ENCODE measurements around the gene STK24.
A peak's percentile ranks its signal among the peaks of the same experiment; 100 is the strongest.

The STK24 gene

DNA sequence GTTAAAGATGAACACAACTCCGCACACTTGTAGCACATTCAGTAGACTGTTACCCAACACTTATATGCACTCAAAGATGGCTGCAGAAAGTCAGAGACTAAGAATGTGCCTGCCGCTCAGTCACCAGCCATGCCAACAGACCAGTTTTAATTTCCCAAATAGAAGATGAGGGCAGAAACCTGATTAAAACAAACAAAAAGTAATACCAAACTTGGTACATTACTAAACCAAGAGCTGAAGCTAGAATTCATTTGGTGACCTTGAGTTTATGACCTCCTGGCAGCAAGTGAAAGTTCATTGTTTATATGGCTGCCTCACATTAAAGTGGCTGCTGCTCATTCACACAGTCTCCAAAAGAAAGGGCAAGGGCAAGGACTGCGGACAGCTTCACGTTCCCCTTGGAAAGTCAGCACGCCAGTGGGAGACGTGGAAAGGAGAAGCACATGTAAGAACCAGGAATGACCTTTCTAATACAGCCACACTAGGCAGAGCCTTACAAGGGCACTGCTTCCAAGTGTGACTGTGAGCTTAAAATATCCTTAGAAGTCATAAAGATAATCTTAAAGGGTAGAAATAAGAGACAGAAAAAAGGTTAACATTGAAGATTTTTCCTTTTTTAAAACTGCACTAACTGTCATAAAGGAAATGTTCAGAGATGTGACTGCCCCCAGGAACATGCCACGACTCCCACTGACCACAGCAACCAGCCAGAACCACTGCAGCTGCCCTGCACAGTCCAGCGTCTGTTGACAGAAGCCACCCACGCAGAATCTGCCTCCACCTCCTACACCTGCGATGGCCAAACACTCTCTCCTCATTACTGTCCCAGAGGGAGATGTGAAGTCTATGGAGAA, 73.5 kb downstream of the STK24 start:
- Mint-ChIP-seq H3K36me3 (ENCODE audit: low read depth) (peaks cover 33% of the 10 kb centered on the region), H3K4me3 (no peak overlapping the region), H3K27ac (peak overlapping the region; percentile 15), H3K27me3 (no peaks in the 10 kb centered on the region), H3K4me1 (ENCODE audit: low read depth) (peaks cover 64% of the 10 kb centered on the region), H3K9me3 (no peaks in the 10 kb centered on the region)
- intact Hi-C loops (cut with micrococcal nuclease): no loop called here

DNA sequence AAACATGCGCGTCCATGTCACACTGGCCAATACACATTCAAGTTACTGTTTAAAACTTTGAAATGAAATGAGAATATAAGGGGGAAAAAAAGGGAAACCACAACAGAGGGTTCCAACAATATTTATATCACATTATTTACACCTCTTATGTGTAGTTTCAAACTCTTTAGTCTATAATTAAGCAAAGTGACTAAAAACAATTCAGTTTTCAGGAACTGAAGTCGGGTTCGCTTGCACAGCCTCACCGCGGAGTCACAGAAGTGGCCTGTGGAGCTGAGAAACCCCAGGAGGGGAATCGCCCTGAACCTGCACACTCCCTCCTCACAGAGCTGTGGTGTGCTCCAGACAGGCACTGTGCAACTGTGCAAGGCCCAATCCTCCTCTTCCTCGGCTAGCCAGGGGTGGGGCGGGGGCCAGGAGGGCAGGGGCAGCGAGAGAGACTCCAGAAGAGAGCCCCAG, 75.9 kb downstream of the STK24 start:
- intact Hi-C loops (cut with micrococcal nuclease): no loop called here
- peaks cover 53% of the 10 kb centered on the region for H3K36me3 Mint-ChIP-seq (ENCODE audit: low read depth)
- no peaks in the 10 kb centered on the region for H3K27me3 Mint-ChIP-seq
- H3K9me3 Mint-ChIP-seq: no peaks in the 10 kb centered on the region
- no peak overlapping the region for H3K4me3 Mint-ChIP-seq
- H3K4me1 Mint-ChIP-seq (ENCODE audit: low read depth): peaks cover 65% of the 10 kb centered on the region
- H3K27ac Mint-ChIP-seq: no peak overlapping the region

DNA sequence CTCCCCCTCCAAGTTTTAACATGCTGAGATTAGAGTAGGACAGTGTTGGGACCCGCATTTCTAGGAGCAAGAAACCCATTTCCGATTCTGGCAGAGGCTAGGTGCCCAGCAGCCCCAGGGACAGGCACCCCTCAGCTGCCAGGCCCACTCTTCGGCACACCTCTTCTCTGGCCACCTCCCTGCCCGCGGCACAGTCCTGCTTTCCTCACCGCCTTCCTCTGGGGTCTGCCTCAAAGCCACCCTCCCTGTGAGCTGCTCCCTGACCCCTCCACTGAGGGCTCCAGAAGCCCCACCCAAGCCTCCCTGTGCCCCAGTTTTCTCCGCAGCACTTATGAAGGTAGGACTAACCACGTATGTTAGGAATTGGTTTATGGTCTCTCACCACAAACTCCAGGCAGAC, 79.9 kb downstream of the STK24 start:
- intact Hi-C loops (cut with micrococcal nuclease): no loop called here
- peak overlapping the region; percentile 61 for H3K27ac Mint-ChIP-seq
- H3K4me1 Mint-ChIP-seq (ENCODE audit: low read depth): peaks cover 57% of the 10 kb centered on the region
- peaks cover 47% of the 10 kb centered on the region for H3K36me3 Mint-ChIP-seq (ENCODE audit: low read depth)
- no peak overlapping the region for H3K4me3 Mint-ChIP-seq
- H3K9me3 Mint-ChIP-seq: no peaks in the 10 kb centered on the region
- H3K27me3 Mint-ChIP-seq: no peaks in the 10 kb centered on the region

DNA sequence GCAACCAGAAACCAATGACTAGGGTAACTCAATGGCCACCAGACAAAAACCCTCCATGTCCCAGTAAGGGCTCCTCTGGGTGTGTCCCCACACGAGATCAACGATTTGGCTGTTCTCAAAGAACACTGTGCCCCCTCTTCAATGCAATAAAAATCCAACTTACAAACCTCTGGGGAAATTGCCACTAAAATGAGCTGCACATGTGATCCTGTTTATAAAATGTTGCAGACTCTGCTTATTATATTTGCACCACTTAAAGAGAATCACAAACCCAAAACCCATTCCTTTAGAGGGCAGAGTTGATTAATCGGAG, 80.5 kb downstream of the STK24 start:
- Mint-ChIP-seq H3K36me3 (ENCODE audit: low read depth) (peaks cover 50% of the 10 kb centered on the region), H3K4me3 (no peak overlapping the region), H3K4me1 (ENCODE audit: low read depth) (peaks cover 56% of the 10 kb centered on the region), H3K27me3 (no peaks in the 10 kb centered on the region), H3K27ac (peak overlapping the region; percentile 61), H3K9me3 (no peaks in the 10 kb centered on the region)
- intact Hi-C loops (cut with micrococcal nuclease): no loop called here

DNA sequence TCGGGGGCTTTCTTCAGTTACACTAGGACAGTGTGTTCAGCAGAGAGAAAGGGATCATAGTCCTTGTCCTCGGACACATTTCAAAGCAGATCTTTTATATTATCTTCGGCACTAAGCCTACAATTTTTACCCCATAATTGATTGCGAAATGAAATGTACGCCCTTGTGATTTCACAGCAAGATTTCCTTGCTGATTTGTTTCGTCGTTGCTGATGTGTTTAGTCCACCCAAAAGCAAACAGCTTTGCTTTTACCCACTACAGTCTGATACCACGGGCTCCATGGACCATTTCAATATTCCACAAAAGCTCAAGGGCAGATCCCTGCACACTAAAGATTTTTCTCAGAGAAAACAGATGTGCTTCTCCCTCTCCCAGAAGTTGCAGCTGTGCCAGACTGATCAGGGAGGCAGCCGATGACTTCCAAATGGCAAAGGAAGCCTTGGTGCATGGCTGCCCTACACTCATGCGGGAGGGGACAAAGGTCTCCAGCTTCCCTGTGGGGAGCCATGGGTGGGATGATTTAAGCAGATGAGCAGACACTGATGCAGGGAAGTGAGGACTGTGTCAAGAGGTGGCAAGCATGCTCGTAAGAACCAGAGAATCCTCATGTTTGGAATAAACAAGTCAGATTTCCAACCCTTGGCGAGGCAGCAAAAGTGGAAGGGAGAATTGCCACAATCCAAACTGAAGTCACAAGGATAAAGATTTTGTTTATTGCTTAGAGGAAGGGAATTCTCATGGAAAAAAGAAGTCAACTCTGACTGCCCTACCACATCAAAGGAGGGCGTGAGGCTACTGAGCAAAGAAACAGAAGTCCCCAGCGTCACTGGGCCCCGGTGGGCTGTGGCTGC, 81.1 kb downstream of the STK24 start:
- Mint-ChIP-seq H3K4me1 (ENCODE audit: low read depth) (peaks cover 62% of the 10 kb centered on the region), H3K4me3 (no peak overlapping the region), H3K9me3 (no peaks in the 10 kb centered on the region), H3K27me3 (no peaks in the 10 kb centered on the region), H3K27ac (peak overlapping the region; percentile 61), H3K36me3 (ENCODE audit: low read depth) (peaks cover 55% of the 10 kb centered on the region)
- intact Hi-C loops (cut with micrococcal nuclease): no loop called here

DNA sequence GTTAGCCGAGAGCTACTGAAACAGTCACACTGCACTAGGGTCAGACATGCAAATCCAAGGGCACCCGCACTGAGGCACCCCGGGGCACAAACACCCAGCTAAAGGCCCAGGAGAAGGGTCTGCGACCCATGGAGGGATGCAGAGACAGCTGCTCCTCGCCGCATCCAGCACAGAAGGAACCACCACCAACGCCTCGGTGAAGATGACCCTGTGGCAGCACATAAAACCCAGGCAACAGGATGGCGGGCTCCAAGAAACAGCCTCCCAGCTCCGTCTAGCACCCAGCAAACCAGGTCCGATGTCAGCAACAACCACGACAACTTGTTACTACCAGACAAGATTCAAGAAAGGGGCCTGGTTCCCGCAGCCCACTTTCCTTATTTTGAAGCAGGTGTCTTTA, 82.1 kb downstream of the STK24 start:
- Mint-ChIP-seq H3K4me3 (no peak overlapping the region), H3K9me3 (no peaks in the 10 kb centered on the region), H3K27me3 (no peaks in the 10 kb centered on the region), H3K4me1 (ENCODE audit: low read depth) (peaks cover 70% of the 10 kb centered on the region), H3K27ac (no peak overlapping the region), H3K36me3 (ENCODE audit: low read depth) (peaks cover 56% of the 10 kb centered on the region)
- intact Hi-C loops (cut with micrococcal nuclease): no loop called here

DNA sequence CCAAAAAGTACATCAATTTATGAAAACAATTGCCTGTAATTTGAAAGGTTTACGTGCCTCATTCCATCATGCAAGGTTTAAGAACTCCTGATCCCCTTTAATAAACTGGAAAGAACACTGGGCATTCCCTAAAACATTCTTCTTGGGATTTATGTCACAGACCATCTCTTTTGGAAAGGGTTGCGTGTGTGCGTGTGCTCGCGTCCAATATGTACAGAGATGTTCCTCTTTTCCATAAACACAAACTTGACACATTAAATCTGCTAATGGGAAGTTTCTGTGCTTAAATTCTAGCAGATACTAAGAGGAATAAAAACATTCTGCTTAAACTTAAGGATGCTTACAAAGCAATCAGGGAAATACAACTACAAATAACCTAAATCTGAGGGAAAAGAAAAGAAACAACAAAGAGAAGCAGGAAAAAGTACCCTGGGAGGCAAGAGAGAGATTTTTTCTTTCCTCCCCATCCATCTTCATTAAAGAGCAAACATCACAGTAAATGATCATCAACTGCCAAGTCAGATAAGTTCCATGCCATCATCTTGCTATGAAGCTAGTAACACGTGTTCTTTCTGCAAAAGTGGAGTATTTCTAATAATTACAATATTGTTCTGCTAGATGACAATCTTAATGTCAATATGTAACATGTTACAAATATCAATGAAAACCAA, 83.7 kb downstream of the STK24 start:
- H3K27ac Mint-ChIP-seq: peak overlapping the region; percentile 28

DNA sequence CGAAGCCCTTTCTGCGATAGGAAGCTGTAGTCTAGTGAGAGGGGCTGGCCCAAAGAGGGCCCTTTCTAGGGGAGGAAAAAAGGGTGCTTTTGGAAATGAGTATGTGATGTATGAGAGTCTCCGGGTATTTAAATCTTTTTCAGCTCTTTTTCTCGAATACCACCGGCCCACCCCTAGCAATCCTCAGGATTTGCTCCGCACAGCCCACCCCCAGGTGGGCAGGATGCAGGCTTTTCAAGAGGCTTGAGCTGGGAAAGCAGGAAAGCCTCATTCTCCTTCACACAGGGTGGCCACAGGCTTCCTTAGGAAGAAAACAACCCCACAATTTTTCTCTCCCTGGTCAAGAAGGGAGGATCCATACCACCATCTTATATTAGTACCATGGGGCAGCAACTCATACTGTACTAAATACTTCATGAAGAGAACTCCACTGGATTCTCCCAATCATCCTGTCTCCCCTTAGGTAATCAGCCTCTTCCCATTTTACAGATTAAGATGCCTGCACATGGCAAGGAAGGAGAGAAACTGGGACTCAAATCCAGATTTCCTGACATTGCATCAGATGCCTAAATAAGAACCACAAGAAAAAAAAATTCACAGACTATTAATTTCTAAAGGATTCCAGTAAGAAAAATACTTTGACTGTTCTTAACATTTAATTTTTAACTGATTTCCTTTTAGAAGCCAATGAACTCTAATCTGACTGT, 84.4 kb downstream of the STK24 start:
- no peaks in the 10 kb centered on the region for H3K27me3 Mint-ChIP-seq
- peaks cover 41% of the 10 kb centered on the region for H3K36me3 Mint-ChIP-seq (ENCODE audit: low read depth)
- no peaks in the 10 kb centered on the region for H3K9me3 Mint-ChIP-seq
- H3K4me1 Mint-ChIP-seq (ENCODE audit: low read depth): peaks cover 70% of the 10 kb centered on the region
- intact Hi-C loops (cut with micrococcal nuclease): no loop called here
- H3K4me3 Mint-ChIP-seq: no peak overlapping the region
- no peak overlapping the region for H3K27ac Mint-ChIP-seq

More for the DNA sequence above, 83.7 kb downstream of the STK24 start:
- Mint-ChIP-seq H3K36me3 (ENCODE audit: low read depth) (peaks cover 48% of the 10 kb centered on the region), H3K4me3 (no peak overlapping the region), H3K4me1 (ENCODE audit: low read depth) (peaks cover 70% of the 10 kb centered on the region), H3K27me3 (no peaks in the 10 kb centered on the region), H3K9me3 (no peaks in the 10 kb centered on the region)
- intact Hi-C loops (cut with micrococcal nuclease): no loop called here

DNA sequence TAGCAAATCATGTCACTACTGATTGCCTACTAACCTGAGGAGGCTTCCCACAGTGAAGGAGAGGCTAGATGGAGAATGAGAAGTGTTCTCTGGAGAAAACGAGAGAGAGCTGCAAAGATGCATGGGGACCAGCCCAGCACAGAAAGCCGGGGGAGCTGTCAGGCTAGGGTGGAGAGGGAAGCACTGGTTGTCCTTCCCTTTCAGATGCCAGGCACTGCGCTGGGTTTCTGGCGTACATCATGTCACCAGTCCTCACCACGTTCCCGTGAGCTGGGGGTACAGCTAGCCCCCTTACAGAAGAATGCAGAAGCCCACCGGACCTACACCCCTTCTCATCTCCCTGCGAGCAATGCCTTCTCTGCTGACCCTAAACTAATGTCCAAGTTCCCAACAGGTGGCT, 86.0 kb downstream of the STK24 start:
- no peak overlapping the region for H3K4me3 Mint-ChIP-seq
- H3K4me1 Mint-ChIP-seq (ENCODE audit: low read depth): peaks cover 69% of the 10 kb centered on the region
- H3K36me3 Mint-ChIP-seq (ENCODE audit: low read depth): peaks cover 31% of the 10 kb centered on the region
- H3K27me3 Mint-ChIP-seq: no peaks in the 10 kb centered on the region
- H3K27ac Mint-ChIP-seq: no peak overlapping the region
- intact Hi-C loops (cut with micrococcal nuclease): no loop called here
- H3K9me3 Mint-ChIP-seq: no peaks in the 10 kb centered on the region

DNA sequence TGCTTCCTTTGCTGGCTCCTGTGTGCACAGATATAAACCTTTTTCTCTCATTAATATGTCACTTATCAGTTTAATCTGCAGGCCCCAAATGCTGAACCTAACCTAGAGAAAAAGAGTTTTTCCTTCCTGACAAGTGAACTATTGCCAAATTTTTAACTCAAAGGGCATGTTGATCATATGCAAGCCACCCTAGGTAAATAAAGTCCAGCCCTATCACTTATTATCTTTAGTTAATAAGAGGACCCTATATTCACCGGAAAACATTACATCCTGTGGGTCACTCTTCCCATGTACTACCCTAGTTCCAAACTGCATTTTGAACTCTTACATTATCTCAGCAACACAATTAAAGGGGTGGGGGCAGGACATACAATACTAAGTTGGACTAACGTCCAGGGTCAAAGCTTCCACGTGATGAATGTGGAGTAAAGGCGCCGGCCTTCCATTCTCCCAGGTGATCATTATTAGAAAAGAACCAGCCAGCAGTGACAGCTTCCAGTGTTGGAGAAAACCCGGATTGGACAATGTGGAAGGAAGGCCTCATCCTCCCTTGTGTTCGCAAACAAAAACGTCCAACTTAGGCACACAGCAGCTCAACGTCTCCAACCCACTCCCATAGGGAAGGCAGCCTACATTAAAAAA, 86.6 kb downstream of the STK24 start:
- peaks cover 31% of the 10 kb centered on the region for H3K36me3 Mint-ChIP-seq (ENCODE audit: low read depth)
- H3K4me1 Mint-ChIP-seq (ENCODE audit: low read depth): peaks cover 71% of the 10 kb centered on the region
- intact Hi-C loops (cut with micrococcal nuclease): no loop called here
- no peak overlapping the region for H3K4me3 Mint-ChIP-seq
- H3K27me3 Mint-ChIP-seq: no peaks in the 10 kb centered on the region
- H3K27ac Mint-ChIP-seq: no peak overlapping the region
- H3K9me3 Mint-ChIP-seq: no peaks in the 10 kb centered on the region

DNA sequence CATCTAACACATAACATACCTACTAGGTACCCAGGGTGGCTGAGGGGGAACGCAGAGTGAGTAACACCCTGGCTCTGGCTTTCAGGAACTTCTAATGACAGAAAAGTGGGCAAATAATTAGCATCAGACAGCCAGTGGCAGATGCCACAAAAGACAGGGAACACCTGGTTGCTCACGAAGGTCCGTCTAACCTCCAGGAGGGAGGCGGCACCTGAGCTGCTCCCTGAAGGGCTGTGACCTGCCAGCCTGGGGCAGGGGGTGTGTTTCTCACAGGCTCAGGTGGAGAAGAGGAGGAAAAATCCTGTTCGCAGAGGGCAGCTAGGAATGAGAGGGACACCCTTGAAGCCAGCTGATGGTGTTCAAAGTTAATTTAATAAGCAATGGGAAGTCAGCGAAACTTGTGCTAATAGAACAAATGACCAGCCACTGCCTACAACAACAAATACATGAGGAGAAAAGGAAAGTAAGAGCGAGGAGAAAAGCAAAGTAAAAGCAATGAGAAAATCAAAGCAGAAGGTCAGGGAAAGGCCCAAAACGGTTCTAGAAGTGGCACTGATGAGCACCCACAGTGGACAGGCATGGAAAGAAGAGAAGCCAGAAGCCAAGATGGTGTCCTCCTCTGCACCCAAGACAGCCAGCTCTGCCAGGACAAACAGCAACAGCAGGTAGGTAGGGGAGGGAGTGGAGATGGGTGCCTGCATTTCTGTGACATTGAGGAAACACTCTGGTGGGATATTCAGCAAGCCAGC, 87.3 kb downstream of the STK24 start:
- Mint-ChIP-seq H3K4me1 (ENCODE audit: low read depth) (peaks cover 75% of the 10 kb centered on the region), H3K36me3 (ENCODE audit: low read depth) (peaks cover 26% of the 10 kb centered on the region), H3K9me3 (no peaks in the 10 kb centered on the region), H3K4me3 (no peak overlapping the region), H3K27me3 (no peaks in the 10 kb centered on the region), H3K27ac (no peak overlapping the region)
- intact Hi-C loops (cut with micrococcal nuclease): no loop called here

DNA sequence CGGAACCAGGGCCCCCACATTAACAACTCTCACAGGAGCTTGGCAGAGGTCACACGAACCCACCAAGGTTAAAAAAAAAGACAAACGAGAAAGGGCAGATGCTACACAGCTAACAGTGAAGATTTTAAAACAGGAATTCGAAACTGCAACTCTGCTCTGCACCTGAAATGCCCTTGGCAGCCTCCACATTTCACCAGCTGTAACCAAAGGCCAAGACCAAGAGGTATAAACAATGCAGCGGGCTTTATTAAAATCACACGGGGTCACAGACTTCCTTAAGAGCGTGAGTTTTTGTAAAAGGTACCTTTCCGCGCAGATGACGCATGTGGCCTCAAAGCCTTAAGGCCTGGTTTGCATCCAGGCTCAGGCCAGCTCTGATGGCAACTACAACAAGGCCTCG, 88.2 kb downstream of the STK24 start:
- H3K4me3 Mint-ChIP-seq: no peak overlapping the region
- no peaks in the 10 kb centered on the region for H3K27me3 Mint-ChIP-seq
- H3K4me1 Mint-ChIP-seq (ENCODE audit: low read depth): peaks cover 82% of the 10 kb centered on the region
- H3K9me3 Mint-ChIP-seq: no peaks in the 10 kb centered on the region
- H3K27ac Mint-ChIP-seq: no peak overlapping the region
- intact Hi-C loops (cut with micrococcal nuclease): no loop called here
- peaks cover 25% of the 10 kb centered on the region for H3K36me3 Mint-ChIP-seq (ENCODE audit: low read depth)

DNA sequence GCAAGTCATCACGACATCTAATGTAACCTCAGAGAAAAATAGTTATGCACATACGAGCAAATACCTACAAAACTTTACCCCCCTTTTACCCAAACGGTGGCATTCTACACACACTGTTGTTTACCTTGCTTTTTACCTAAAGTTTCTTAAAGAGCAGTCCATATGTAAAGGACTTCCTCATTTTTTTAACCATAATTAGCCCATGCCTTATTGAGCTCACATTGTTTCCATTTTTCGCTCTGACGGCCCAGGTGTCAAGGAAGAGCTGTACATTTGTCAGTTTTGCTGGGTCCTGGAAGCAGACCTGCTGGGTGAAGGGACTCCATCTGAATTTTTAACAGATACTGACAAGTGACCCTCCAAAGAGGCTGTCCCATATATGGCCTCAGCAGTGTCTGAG, 89.4 kb downstream of the STK24 start:
- Mint-ChIP-seq H3K4me1 (ENCODE audit: low read depth) (peaks cover 84% of the 10 kb centered on the region), H3K27me3 (no peaks in the 10 kb centered on the region), H3K9me3 (no peaks in the 10 kb centered on the region), H3K4me3 (no peak overlapping the region), H3K27ac (no peak overlapping the region), H3K36me3 (ENCODE audit: low read depth) (peaks cover 29% of the 10 kb centered on the region)
- intact Hi-C loops (cut with micrococcal nuclease): no loop called here

Data from dendritic cell treated with granulocyte-macrophage colony-stimulating factor and Interleukin-4, amounts not matched to agents 40 ng/mL and 50 ng/mL, for 4 days (primary cell).